WI38 (cell line): Measurements from ENCODE around the gene EPHA1.
"Not testable (repeated sequence)": the region's sequence is repeated elsewhere in the genome, so short reads cannot be mapped to it uniquely, and the experiment has no call there.

ENCODE experiments used
- H3K4me3 ChIP-seq: 2 replicates; pipeline ENCODE4 v1.5.1; 2011; ENCODE audit warnings: low read depth, mild to moderate bottlenecking, control low read depth, low read length
- CTCF ChIP-seq: IDR thresholded peaks from 2 replicates; pipeline ENCODE4 v1.5.1; 2012; ENCODE audit warnings: low read depth, mild to moderate bottlenecking, control low read depth, low read length

The EPHA1 gene

GRCh38 chr7:143408252-143408685, 387 bp downstream of the EPHA1 start:
- H3K4me3 ChIP-seq, result no peak overlapping the region
- TF ChIP-seq CTCF, result no peak

GRCh38 chr7:143407287-143408251, 1.1 kb downstream of the EPHA1 start:
- H3K4me3 ChIP-seq, result no peak overlapping the region
- TF ChIP-seq CTCF, result no peak

- no peak for TF ChIP-seq CTCF
- no peak overlapping the region for H3K4me3 ChIP-seq
These were observed 2.7 kb downstream of the EPHA1 start for GRCh38 chr7:143406002-143406357.

- no peak for TF ChIP-seq CTCF
- H3K4me3 ChIP-seq, result no peak overlapping the region
These were observed 3.3 kb downstream of the EPHA1 start for GRCh38 chr7:143405173-143406001.

GRCh38 chr7:143402233-143402632, 6.4 kb downstream of the EPHA1 start:
- not testable (repeated sequence) for H3K4me3 ChIP-seq

- TF ChIP-seq CTCF, result no peak
- H3K4me3 ChIP-seq, result no peak overlapping the region
These were observed 7.4 kb downstream of the EPHA1 start for GRCh38 chr7:143401265-143401664.

- no peak for TF ChIP-seq CTCF
These were observed 9.0 kb downstream of the EPHA1 start for GRCh38 chr7:143399642-143400041.

More at GRCh38 chr7:143399642-143400041, 9.0 kb downstream of the EPHA1 start:
- no peak overlapping the region for H3K4me3 ChIP-seq
